GM18526 (cell line): ENCODE results near the gene PUS1.

Source experiments
- POLR2A ChIP-seq: IDR thresholded peaks from 3 replicates; pipeline ENCODE4 v1.6.1; 2011; ENCODE audit not compliant: insufficient read length; ENCODE audit errors: extremely low read depth

Gene PUS1

GRCh38 chr12:131988054-131988796 is 59.1 kb downstream of the PUS1 start:
- TF ChIP-seq POLR2A: no peak

GRCh38 chr12:131989021-131989420 is 59.9 kb downstream of the PUS1 start:
- TF ChIP-seq POLR2A: no peak

GRCh38 chr12:131990066-131990979 is 61.2 kb downstream of the PUS1 start:
- TF ChIP-seq POLR2A: no peak

GRCh38 chr12:131990980-131991305 is 61.9 kb downstream of the PUS1 start:
- no peak for TF ChIP-seq POLR2A

- TF ChIP-seq POLR2A: no peak
Observed at GRCh38 chr12:131991816-131992430, 62.8 kb downstream of the PUS1 start.

- TF ChIP-seq POLR2A: no peak
Observed at GRCh38 chr12:131994589-131994988, 65.5 kb downstream of the PUS1 start.
